Tibial nerve (tissue), 4 donors: ENCODE measurements around the gene MGAT2.

Source experiments
- CTCF ChIP-seq, 5 experiments: fragments of 200-600 bp in 3 of 5; fragments of 450-650 bp in 2 of 5; sonication (generic) in 3 of 5; IDR thresholded peaks; one replicate each; pipeline ENCODE4 v1.5.1; 2016 to 2019; ENCODE audit warnings: antibody characterized with exemption in 5 of 5, mild to moderate bottlenecking in 3 of 5, moderate library complexity in 2 of 5
- EP300 ChIP-seq, 2 donors: sonication (generic); formaldehyde crosslinking; IDR thresholded peaks; one replicate each; pipeline ENCODE4 v1.6.1; 2017; ENCODE audit warnings: antibody characterized with exemption in 2 of 2, mild to moderate bottlenecking in 1 of 2
- POLR2A ChIP-seq, 2 donors: fragments of 450-650 bp; IDR thresholded peaks; one replicate each; pipeline ENCODE4 v1.6.1; 2017; ENCODE audit warnings: antibody characterized with exemption in 2 of 2, mild to moderate bottlenecking in 2 of 2, moderate library complexity in 2 of 2

- TF ChIP-seq CTCF (IDR thresholded peaks at IDR 0.05) (no peak), POLR2A (IDR thresholded peaks at IDR 0.05) (no peak), EP300 (IDR thresholded peaks at IDR 0.05) (no peak)
Measured at GRCh38 chr14:49621114-49621881, 699 bp downstream of the MGAT2 start.
